Stimulated activated CD8-positive, alpha-beta memory T cell treated with anti-CD3 and anti-CD28 coated beads, Interleukin-4, amount 100 ng/mL, for 4 hours (primary cell): ENCODE results near the gene KIF12.

Experiments used
- DNase-seq, 2 donors: peaks; one replicate each; pipeline ENCODE4 v3.0.0-alpha.2; 2020; ENCODE audit warnings: low read depth in 2 of 2, low spot score in 1 of 2

KIF12 gene

GRCh38 chr9:114070188-114071103 is 28.6 kb downstream of the KIF12 start:
- DNase-seq = no peak

DNA sequence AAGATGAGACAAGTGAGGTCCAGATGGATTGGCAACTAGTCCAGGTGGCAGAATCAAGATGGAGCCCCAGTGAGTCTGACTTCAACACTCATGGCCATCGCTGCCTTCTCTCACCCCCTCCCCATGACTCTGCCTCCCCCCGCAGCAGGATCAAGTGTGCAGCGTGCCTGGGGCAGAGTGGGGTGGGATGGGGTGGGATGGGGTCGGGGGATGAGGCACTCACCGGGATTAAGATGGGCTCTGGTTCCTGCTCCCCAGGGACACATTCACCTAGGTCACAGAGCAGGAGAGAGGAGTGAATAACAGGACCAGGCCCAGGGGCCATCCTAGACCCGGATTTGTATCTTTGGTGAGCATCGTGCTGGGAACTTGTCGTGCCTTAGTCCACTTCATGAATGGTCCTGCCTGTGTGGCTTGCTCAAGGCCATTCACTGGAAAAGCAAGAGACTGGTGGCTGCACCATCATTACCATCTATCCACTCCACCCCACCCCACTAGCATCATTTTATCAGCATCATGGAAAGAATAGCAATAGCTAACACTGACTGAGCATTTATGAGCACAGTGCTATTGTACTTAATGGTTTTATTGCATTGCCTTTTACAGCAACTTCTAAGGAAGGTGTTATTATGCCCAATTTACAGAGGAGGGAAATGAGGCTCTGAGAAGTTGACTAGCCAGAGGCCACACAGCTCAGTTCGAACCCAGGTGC is 29.5 kb downstream of the KIF12 start:
- DNase-seq = no peak

DNA sequence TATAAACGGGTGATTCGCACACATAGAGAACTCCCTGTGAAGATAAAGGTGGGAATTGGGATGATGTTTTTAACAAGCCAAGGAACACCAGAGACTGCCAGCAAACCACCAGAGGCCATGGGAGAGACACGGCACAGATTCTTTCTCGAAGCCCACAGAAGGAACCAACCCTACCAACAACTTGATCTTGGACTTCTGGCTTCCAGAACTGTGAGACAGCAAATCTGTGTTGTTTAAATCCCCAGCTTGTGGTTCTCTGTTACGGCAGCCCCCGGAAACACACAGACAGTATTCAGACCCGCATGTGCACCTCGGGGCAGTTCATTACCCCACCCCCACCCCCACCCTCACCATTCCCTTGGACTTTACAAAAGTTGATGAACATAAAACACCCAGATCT is 33.8 kb downstream of the KIF12 start:
- no peak for DNase-seq

DNA sequence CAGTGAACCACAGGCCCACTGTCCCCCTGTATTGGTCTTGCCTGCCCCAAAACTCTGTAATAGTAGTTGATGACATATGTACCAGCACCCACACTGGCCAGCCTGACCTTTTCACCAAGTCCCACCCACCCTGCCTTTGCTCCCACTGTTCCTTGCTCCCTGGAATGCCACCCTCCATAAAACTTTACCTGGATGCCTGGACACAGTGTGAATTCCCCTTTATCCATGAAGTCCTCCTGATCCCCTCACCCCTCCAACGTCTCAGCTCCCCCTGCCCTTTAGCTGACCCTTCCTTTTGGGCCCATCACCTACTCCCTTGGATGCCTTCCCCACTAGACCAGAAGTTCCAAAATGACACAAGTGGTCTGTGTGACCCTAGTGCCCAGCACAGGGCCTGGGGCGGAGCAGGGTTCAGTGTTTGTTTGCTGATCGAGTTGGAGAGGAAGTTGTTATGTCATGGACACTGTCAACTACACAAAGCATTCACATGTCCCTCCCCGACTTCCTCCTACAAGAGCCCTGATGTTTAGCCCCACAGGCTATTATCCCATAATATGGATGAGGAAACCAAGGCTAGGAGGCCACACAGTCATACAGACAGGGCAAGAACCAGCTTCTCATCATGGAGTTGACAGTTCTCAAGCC is 37.1 kb downstream of the KIF12 start:
- DNase-seq = no peak

DNA sequence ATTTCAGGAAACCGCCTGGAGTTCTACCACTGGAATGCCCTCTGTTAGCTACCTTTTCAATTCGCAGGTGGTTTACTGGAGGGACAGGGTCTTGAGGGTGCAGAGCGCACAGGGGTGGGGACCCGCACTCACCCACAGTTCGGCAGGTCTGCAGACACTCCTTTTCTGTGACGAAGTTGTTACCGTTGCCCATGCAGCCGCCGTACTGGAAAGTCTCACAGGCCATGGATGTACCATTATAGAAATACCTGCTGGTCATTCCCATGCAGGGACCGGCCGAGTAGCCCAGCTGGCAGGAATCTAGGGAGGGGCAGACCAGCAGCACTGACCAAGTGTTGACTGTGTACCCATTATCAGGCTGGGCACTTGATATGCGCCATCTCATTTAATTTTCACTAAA is 37.8 kb downstream of the KIF12 start:
- DNase-seq = no peak

GRCh38 chr9:114060711-114061110 is 38.4 kb downstream of the KIF12 start:
- DNase-seq = no peak

GRCh38 chr9:114060070-114060469 is 39.0 kb downstream of the KIF12 start:
- no peak for DNase-seq

DNA sequence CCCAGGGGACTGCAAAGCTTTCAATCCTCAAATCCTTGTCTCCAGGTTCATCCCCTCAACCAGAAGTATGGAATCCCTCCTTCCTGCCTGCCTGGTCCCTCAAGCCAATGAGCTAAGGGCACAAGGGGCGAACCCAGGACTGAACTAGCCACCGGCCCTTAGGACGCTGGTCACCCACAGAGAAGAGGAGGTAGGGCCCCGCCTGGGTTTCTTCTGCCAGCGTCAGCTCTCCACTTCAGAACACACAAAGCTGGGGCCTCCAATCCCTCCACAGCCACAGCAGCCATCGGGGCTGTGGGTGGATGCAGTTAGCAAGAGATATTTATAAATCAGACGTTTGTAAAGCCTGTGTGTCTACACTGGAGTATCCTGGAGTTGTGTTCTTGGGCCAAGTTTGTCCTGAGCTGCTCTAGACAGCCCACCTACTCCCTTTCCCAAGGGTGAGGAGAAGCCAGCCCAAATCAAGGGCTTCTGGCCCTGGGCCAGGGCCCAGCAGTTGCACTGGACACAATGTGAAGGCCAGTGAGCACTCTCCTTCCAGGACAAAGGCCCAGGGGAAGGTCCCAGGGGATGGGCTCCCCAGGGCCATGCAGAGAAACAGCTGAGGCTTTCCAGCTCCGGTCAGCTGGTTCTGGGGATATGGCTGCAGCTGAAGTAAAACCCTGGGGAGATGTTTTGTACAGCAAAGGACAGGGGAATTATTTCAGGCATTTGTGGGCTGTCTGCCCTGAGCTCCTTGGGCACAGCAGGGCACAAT is 39.9 kb downstream of the KIF12 start:
- DNase-seq = no peak

- DNase-seq = no peak
Measured at GRCh38 chr9:114058688-114059046, 40.4 kb downstream of the KIF12 start.

- DNase-seq = no peak
Measured at GRCh38 chr9:114057161-114057885, 41.8 kb downstream of the KIF12 start.

- DNase-seq = no peak
Measured at GRCh38 chr9:114056527-114056926, 42.6 kb downstream of the KIF12 start.

- no peak for DNase-seq
Measured at GRCh38 chr9:114055894-114056293, 43.2 kb downstream of the KIF12 start.

DNA sequence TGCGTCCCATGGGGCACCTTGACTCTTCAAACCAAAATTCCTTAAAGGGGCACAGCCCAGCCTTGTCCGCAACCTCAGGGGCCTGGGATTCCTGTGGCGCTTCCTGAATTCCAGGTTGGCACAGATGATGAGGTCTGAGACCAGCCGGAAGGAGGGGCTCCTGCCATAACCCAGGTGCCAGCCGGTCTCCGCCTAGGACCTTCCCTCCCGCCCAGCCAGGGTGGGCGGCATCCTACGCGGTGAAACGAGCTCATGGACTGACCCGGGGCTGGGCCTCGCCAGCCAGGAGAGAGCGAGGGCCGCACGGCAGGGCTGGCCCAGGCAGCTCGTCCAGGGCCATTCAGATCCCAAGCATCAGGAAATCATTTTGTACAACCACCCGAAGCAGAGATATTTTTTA is 44.0 kb downstream of the KIF12 start:
- DNase-seq = no peak

DNA sequence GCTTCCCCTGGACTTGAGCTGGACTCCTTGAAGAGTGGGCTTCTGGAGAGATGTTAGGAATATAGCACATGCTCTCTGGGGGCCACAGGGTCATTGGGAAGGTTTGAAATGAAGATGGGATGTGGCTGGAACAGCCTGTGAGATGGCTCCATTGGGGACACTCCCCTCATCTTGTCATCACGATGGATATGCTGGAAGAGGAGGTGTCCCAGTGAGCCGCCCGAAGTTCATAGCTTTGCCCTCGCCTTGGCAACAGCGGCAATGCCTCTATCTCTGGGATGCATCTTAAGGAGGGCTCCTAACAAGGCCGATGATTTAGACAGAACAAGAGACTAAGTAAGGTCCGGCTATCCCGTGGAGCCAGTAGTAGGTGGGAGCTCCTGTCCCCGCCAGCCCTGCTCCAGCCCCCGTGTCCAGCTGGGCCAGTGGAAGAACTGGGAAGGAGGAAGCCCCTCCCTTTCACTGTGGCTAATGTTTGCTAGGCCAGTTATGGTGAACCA is 44.9 kb downstream of the KIF12 start:
- DNase-seq = no peak

DNA sequence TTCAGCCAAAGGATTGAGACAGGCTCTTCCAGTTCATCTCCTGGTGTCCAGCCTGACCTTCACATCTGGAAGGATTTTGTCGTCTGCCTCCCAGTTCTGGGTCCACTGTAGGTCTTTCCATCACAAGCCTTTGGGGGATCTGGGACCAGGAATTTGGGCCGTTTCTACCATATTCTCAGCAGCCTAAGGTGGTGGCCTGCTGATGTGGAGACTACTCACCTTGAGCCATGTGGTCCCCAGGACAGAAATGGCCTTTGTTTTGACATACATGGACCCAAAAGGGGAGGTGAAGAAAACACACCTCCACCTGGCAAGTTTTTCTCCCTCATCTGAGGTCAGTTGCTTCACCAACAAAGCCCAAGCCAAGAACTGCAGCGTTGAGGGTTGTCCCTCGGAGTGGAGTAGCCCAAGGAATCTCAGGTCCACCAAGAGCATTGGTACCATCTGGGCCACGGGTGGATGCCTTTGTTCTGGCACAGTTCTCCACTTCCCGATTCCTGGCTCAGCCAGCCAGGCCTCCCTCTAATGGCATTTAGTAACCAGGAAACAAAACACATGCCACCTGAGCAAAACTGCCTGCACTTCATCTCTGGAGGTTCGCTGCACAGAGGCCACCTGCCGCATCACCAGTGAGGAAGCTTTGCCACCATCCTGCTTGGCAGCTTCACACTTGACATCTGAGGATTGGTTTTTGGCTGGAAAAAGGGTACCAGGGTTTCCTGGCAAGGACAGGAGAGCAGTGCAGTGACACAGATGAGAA is 45.7 kb downstream of the KIF12 start:
- DNase-seq = no peak

DNA sequence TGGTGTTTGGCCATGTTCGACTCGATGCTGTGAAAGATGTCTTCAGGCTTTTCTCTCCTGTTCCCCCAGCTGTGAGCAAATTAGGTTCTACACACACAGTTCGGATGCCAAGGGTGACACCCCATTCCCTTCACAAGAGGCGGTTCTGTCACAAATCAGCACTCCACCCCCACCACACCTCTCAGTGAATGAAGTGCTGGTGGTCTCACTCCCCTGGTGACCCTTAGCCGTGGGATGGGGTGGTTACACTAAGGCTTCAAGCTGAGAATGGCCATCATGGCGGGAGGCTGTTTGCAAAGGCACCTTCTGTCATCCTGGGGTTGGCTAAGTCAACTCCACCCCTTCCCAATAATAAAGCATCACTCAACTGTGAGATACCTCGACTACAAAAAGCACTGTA is 47.4 kb downstream of the KIF12 start:
- no peak for DNase-seq

DNA sequence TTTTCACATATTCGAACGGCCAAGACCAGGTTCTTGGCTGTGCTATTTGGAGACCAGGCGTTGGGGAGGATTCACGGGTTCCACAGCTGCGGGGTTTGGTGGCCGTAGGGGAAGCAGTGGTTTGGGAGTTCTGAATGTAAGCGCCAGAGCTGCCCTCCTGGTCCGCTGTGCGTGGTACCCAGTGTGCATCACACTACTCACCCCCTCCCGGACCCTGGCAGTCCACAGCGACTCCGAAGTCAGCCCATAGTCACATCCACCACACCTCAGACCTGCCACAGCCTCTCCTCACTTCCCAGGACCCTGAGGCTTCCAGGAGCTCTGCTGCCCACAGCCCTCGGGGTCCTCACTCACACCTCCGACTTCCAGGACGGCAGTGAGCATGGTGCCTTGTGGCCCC is 47.8 kb downstream of the KIF12 start:
- DNase-seq = no peak

- no peak for DNase-seq
Measured at GRCh38 chr9:114050646-114051045, 48.4 kb downstream of the KIF12 start.

DNA sequence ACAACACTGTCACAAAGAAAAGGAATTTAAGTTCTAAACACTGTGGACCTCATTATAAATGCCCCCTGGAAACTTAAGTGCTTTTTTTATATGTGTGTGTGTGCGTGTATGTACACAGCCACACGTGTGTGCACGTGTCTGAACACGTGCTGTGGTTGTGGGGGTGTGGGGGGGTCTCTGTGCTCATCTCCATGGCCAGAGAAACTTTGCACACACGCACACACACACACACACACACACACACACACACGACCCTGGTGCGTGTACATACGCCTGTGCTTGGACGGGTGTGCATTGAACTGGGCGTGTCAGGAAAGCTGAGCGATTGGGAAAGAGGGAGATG is 48.9 kb downstream of the KIF12 start:
- DNase-seq = no peak
